Smooth muscle cell (in vitro differentiated cells): ENCODE measurements around the gene TUBA3C. TPM values are rescaled to one million over a fixed set of nuclear protein-coding genes. Genes with fewer than 3 reads are reported as not detected.

Experiments used
- DNase-seq: peaks from one replicate; lab custom pipeline; 2025; ENCODE audit not compliant: unreplicated experiment; lab: John Stamatoyannopoulos, UW
- H2AFZ ChIP-seq: fragments of 200-600 bp; sonication (generic); 2 replicates; pipeline ENCODE4 v1.6.0; 2016; ENCODE audit warnings: antibody characterized with exemption, low read depth, mild to moderate bottlenecking
- H3F3A ChIP-seq: fragments of 200-600 bp; sonication (generic); 2 replicates; pipeline ENCODE4 v1.6.0; 2017; ENCODE audit warnings: antibody characterized with exemption, low read depth
- H3K27ac ChIP-seq: fragments of 200-600 bp; sonication (generic); 2 replicates; pipeline ENCODE4 v1.5.1; 2016; ENCODE audit warnings: low read depth, mild to moderate bottlenecking
- H3K27me3 ChIP-seq: fragments of 200-600 bp; sonication (generic); 2 replicates; pipeline ENCODE4 v1.6.1; 2016; ENCODE audit warnings: low read depth, mild to moderate bottlenecking
- H3K36me3 ChIP-seq: fragments of 200-600 bp; sonication (generic); 2 replicates; pipeline ENCODE4 v1.5.1; 2016; ENCODE audit warnings: low read depth
- H3K4me1 ChIP-seq: fragments of 200-600 bp; sonication (generic); 2 replicates; pipeline ENCODE4 v1.5.1; 2016; ENCODE audit warnings: low read depth
- H3K4me2 ChIP-seq: fragments of 200-600 bp; sonication (generic); 2 replicates; pipeline ENCODE4 v1.6.0; 2016; ENCODE audit warnings: mild to moderate bottlenecking
- H3K4me3 ChIP-seq: fragments of 200-600 bp; sonication (generic); 2 replicates; pipeline ENCODE4 v1.5.1; 2016; ENCODE audit warnings: mild to moderate bottlenecking
- H3K79me2 ChIP-seq: fragments of 200-600 bp; sonication (generic); 2 replicates; pipeline ENCODE4 v1.6.0; 2016; ENCODE audit warnings: low read depth, mild to moderate bottlenecking
- H3K9ac ChIP-seq: fragments of 200-600 bp; sonication (generic); 2 replicates; pipeline ENCODE4 v1.6.0; 2016; ENCODE audit warnings: low read depth
- H3K9me3 ChIP-seq: fragments of 200-600 bp; sonication (generic); replicated peaks from 2 replicates; pipeline ENCODE4 v1.5.1; 2016; ENCODE audit warnings: low read depth
- H4K20me1 ChIP-seq: fragments of 200-600 bp; sonication (generic); 2 replicates; pipeline ENCODE4 v1.6.0; 2016; ENCODE audit warnings: low read depth
- CTCF ChIP-seq: fragments of 200-600 bp; sonication (generic); IDR thresholded peaks from 2 replicates; pipeline ENCODE4 v1.5.1; 2017; ENCODE audit warnings: borderline replicate concordance, mild to moderate bottlenecking, antibody characterized with exemption; ENCODE audit not compliant: insufficient read depth, poor library complexity, severe bottlenecking
- WGBS: methylation state at CpG from one replicate; pipeline ENCODE4 v1.1.7; 2016; ENCODE audit warnings: low lambda C conversion rate; 5-methylcytosine and 5-hydroxymethylcytosine counted together
- polyA plus RNA-seq: library from polyadenylated mRNA; unstranded; fragments of >200 nt; fragmentation: Nextera tagmentation; extraction: Ambion mirVana; gene quantifications from 2 replicates; pipeline ENCODE4 v1.2.1, GENCODE V29; 2016
- total RNA-seq: library from RNA; depleted of rRNA; stranded (reverse); fragments of >200 nt; gene quantifications from 2 replicates; pipeline ENCODE4 v1.2.3, GENCODE V29; 2014

The TUBA3C gene
- total and polyA plus RNA-seq, 2 experiments from 2014 or later = not detected

GRCh38 chr13:19156013-19156825 is 25.4 kb downstream of the TUBA3C start:
- Histone ChIP-seq H3F3A (no peaks in the 10 kb centered on the region), H3K4me1 (no peaks in the 10 kb centered on the region), H3K9me3 (peaks cover 7% of the 10 kb centered on the region), H3K27me3 (no peaks in the 10 kb centered on the region), H3K4me2 (no peak overlapping the region), H3K79me2 (no peaks in the 10 kb centered on the region), H4K20me1 (no peaks in the 10 kb centered on the region), H2AFZ (no peak overlapping the region), H3K36me3 (no peaks in the 10 kb centered on the region), H3K27ac (no peak overlapping the region), H3K9ac (no peak overlapping the region), H3K4me3 (no peak overlapping the region)
- TF ChIP-seq CTCF = no peak
- DNase-seq = no peak
- WGBS = 70% methylated on average over 14 of the region's 14 CpGs

- no peak for TF ChIP-seq CTCF
- Histone ChIP-seq H3K27ac (no peak overlapping the region), H3K9ac (no peak overlapping the region), H2AFZ (no peak overlapping the region), H3K79me2 (no peaks in the 10 kb centered on the region), H3K4me3 (no peak overlapping the region), H3K4me2 (no peak overlapping the region), H3K9me3 (peaks cover 7% of the 10 kb centered on the region), H4K20me1 (no peaks in the 10 kb centered on the region), H3K36me3 (no peaks in the 10 kb centered on the region), H3K27me3 (no peaks in the 10 kb centered on the region), H3K4me1 (no peaks in the 10 kb centered on the region), H3F3A (no peaks in the 10 kb centered on the region)
- DNase-seq = no peak
- WGBS = 53% methylated on average over 6 of the region's 6 CpGs
Observed at GRCh38 chr13:19155321-19155861, 26.2 kb downstream of the TUBA3C start.

GRCh38 chr13:19154843-19155242 is 26.8 kb downstream of the TUBA3C start:
- no peaks in the 10 kb centered on the region for H3F3A ChIP-seq
- no peak overlapping the region for H3K4me2 ChIP-seq
- H3K9me3 ChIP-seq = peaks cover 7% of the 10 kb centered on the region
- H3K79me2 ChIP-seq = no peaks in the 10 kb centered on the region
- H3K27ac ChIP-seq = no peak overlapping the region
- no peak for DNase-seq
- H4K20me1 ChIP-seq = no peaks in the 10 kb centered on the region
- H3K4me1 ChIP-seq = no peaks in the 10 kb centered on the region
- H3K4me3 ChIP-seq = no peak overlapping the region
- H2AFZ ChIP-seq = no peak overlapping the region
- no peak for TF ChIP-seq CTCF
- H3K27me3 ChIP-seq = no peaks in the 10 kb centered on the region
- H3K36me3 ChIP-seq = no peaks in the 10 kb centered on the region
- no peak overlapping the region for H3K9ac ChIP-seq
- WGBS = 64% methylated on average over 7 of the region's 7 CpGs
